ENCODE measurements around the gene NUCB1. TPM values are rescaled to one million over a fixed set of nuclear protein-coding genes. Genes with fewer than 3 reads are reported as not detected.
"Not testable (repeated sequence)": the region's sequence is repeated elsewhere in the genome, so short reads cannot be mapped to it uniquely, and the experiment has no call there.

The NUCB1 gene
- total RNA-seq, 2 experiments from 2014 or later, result 73.7 to 77.0 TPM

DNA sequence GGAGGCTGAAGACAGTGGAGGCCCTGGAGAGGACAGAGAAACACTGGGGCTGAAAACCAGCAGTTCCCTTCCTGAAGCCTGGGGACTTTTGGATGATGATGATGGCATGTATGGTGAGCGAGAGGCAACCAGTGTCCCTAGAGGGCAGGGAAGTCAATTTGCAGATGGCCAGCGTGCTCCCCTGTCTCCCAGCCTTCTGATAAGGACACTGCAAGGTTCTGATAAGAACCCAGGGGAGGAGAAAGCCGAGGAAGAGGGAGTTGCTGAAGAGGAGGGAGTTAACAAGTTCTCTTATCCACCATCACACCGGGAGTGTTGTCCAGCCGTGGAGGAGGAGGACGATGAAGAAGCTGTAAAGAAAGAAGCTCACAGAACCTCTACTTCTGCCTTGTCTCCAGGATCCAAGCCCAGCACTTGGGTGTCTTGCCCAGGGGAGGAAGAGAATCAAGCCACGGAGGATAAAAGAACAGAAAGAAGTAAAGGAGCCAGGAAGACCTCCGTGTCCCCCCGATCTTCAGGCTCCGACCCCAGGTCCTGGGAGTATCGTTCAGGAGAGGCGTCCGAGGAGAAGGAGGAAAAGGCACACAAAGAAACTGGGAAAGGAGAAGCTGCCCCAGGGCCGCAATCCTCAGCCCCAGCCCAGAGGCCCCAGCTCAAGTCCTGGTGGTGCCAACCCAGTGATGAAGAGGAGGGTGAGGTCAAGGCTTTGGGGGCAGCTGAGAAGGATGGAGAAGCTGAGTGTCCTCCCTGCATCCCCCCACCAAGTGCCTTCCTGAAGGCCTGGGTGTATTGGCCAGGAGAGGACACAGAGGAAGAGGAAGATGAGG is 26.4 kb upstream of the NUCB1 start:
- peaks cover 48% of the 10 kb centered on the region for H3K4me1 Mint-ChIP-seq (ENCODE audit: low read depth)

DNA sequence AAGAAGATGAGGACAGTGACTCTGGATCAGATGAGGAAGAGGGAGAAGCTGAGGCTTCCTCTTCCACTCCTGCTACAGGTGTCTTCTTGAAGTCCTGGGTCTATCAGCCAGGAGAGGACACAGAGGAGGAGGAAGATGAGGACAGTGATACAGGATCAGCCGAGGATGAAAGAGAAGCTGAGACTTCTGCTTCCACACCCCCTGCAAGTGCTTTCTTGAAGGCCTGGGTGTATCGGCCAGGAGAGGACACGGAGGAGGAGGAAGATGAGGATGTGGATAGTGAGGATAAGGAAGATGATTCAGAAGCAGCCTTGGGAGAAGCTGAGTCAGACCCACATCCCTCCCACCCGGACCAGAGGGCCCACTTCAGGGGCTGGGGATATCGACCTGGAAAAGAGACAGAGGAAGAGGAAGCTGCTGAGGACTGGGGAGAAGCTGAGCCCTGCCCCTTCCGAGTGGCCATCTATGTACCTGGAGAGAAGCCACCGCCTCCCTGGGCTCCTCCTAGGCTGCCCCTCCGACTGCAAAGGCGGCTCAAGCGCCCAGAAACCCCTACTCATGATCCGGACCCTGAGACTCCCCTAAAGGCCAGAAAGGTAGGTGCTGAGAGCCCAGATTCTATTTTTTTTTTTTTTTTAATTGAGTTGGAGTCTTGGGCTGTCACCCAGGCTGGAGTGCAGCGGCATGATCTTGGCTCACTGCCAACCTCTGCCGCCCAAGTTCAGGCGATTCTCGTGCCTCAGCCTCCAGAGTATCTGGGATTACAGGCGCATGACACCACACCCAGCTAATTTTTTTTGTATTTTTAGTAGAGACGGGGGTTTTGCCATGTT is 25.6 kb upstream of the NUCB1 start:
- Mint-ChIP-seq H3K27ac (peak overlapping the region; percentile 98), H3K27me3 (no peaks in the 10 kb centered on the region), H3K4me1 (ENCODE audit: low read depth) (peaks cover 49% of the 10 kb centered on the region), H3K9me3 (no peaks in the 10 kb centered on the region), H3K4me3 (peak overlapping the region; percentile 96), H3K36me3 (ENCODE audit: low read depth) (peaks cover 60% of the 10 kb centered on the region)
- ChIA-PET CTCF (interaction anchor here (0.9 to 1.2 kb wide), 3 partner anchors 16 to 119 kb away, joined by 3 to 7 read pairs (median 5); partner anchors contain the start of genes GYS1 and RUVBL2), POLR2A (interaction anchor here (0.8 to 6.5 kb wide), 6 partner anchors 26 to 93 kb away, joined by 3 to 55 read pairs (median 4); partner anchors contain the start of genes BCAT2, FTL and NUCB1)
- Histone ChIP-seq H3K36me3 (ENCODE audit: insufficient read depth, low read length) (peaks cover 41% of the 10 kb centered on the region), H3K27ac (ENCODE audit: low read depth in 1 of 2, low read length in 2 of 2) (peak overlapping the region; percentile 100), H3K4me1 (ENCODE audit: insufficient read depth, low read length) (peaks cover 45% of the 10 kb centered on the region), H3K4me3 (ENCODE audit: low read length) (peak overlapping the region; percentile 100), H3K27me3 (ENCODE audit: control insufficient read depth in 1 of 2, insufficient read depth in 2 of 2, low read length in 2 of 2) (no peaks in the 10 kb centered on the region), H3K9me3 (ENCODE audit: control insufficient read depth in 1 of 2, insufficient read depth in 1 of 2, low read length in 2 of 2) (no peaks in the 10 kb centered on the region)
- intact Hi-C loops (cut with DNase I, micrococcal nuclease), result loop anchor here in 1 of 2 experiments (1.0 to 5.0 kb wide), 2 partner anchors 26 to 98 kb away; partner anchors contain the start of gene NUCB1
- no peak for ATAC-seq (ENCODE audit: poor library complexity)
- TF ChIP-seq, protein P1, sequence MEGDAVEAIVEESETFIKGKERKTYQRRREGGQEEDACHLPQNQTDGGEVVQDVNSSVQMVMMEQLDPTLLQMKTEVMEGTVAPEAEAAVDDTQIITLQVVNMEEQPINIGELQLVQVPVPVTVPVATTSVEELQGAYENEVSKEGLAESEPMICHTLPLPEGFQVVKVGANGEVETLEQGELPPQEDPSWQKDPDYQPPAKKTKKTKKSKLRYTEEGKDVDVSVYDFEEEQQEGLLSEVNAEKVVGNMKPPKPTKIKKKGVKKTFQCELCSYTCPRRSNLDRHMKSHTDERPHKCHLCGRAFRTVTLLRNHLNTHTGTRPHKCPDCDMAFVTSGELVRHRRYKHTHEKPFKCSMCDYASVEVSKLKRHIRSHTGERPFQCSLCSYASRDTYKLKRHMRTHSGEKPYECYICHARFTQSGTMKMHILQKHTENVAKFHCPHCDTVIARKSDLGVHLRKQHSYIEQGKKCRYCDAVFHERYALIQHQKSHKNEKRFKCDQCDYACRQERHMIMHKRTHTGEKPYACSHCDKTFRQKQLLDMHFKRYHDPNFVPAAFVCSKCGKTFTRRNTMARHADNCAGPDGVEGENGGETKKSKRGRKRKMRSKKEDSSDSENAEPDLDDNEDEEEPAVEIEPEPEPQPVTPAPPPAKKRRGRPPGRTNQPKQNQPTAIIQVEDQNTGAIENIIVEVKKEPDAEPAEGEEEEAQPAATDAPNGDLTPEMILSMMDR (IDR thresholded peaks at IDR 0.05), result no peak
- peak in 3 of 14 experiments; percentile 29 to 61 (median 40) for DNase-seq

More for the DNA sequence above, 26.4 kb upstream of the NUCB1 start:
- Histone ChIP-seq H3K27ac (ENCODE audit: low read depth in 1 of 2, low read length in 2 of 2) (peak overlapping the region; percentile 100), H3K36me3 (ENCODE audit: insufficient read depth, low read length) (peaks cover 40% of the 10 kb centered on the region), H3K27me3 (ENCODE audit: control insufficient read depth in 1 of 2, insufficient read depth in 2 of 2, low read length in 2 of 2) (no peaks in the 10 kb centered on the region), H3K9me3 (ENCODE audit: control insufficient read depth in 1 of 2, insufficient read depth in 1 of 2, low read length in 2 of 2) (no peaks in the 10 kb centered on the region), H3K4me1 (ENCODE audit: insufficient read depth, low read length) (peaks cover 45% of the 10 kb centered on the region), H3K4me3 (ENCODE audit: low read length) (peak overlapping the region; percentile 100)
- DNase-seq (peak in 1 of 14 experiments; percentile 41), ATAC-seq (ENCODE audit: poor library complexity) (no peak)
- no peaks in the 10 kb centered on the region for H3K27me3 Mint-ChIP-seq
- TF ChIP-seq, protein P1 (IDR thresholded peaks at IDR 0.05), result no peak
- H3K36me3 Mint-ChIP-seq (ENCODE audit: low read depth), result peaks cover 58% of the 10 kb centered on the region
- ChIA-PET POLR2A (interaction anchor here (0.6 to 6.5 kb wide), 4 partner anchors 27 to 94 kb away, joined by 3 to 55 read pairs (median 16); partner anchors contain the start of genes FTL and NUCB1), CTCF (interaction anchor here (0.9 to 2.1 kb wide), 2 partner anchors 27 to 31 kb away, joined by 3 to 5 read pairs; partner anchors contain the start of gene NUCB1)
- H3K9me3 Mint-ChIP-seq, result no peaks in the 10 kb centered on the region
- intact Hi-C loops (cut with DNase I, micrococcal nuclease), result loop anchor here (2.0 to 5.0 kb wide), 2 partner anchors 91 to 99 kb away; partner anchors contain the start of gene FTL (in 1 of the 2)
- H3K4me3 Mint-ChIP-seq, result peak overlapping the region; percentile 96
- peak overlapping the region; percentile 98 for H3K27ac Mint-ChIP-seq

DNA sequence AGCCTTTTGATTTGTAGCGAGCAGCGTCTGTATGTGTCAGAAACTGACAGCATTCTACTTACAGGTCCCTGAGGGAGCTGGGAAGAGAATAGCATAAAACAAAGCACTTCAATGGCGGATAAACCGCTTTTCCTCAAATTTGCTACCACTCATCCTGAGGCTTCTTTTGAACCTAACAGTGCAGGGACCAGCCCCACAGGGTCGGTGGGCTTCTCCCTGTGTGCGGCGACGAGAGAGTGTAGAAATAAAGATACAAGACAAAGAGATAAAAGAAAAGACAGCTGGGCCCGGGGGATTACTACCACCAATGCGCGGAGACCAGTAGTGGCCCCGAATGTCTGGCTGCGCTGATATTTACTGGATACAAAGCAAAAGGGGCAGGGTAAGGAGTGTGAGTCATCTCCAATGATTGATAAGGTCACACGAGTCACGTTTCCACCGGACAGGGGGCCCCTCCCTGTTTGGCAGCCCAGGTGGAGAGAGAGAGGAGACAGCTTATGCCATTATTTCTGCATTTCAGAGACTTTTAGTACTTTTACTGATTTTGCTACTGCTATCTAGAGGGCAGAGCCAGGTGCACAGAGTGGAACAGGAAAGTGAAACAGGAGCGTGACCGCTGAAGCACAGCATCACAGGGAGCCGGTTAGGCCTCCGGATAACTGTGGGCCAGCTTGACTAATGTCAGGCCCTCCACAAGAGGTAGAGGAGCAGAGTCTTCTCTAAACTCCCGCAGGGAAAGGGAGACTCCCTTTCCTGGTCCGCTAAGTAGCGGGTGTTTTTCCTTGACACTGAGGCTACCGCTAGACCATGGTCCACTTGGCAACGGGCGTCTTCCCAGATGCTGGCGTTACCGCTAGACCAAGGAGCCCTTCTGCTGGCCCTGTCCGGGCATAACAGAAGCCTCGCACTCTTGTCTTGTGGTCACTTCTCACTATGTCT is 23.8 kb upstream of the NUCB1 start:
- peak overlapping the region; percentile 19 for H3K4me3 ChIP-seq (ENCODE audit: low read length)
- H3K27me3 Mint-ChIP-seq; H3K9me3 ChIP-seq (ENCODE audit: control insufficient read depth in 1 of 2, insufficient read depth in 1 of 2, low read length in 2 of 2); H3K9me3 Mint-ChIP-seq; intact Hi-C loops (cut with DNase I, micrococcal nuclease); H3K27me3 ChIP-seq (ENCODE audit: control insufficient read depth in 1 of 2, insufficient read depth in 2 of 2, low read length in 2 of 2); ATAC-seq (ENCODE audit: poor library complexity): not testable (repeated sequence)
- ChIA-PET CTCF (interaction anchor here (1.0 to 1.5 kb wide), 5 partner anchors 10 to 141 kb away, joined by 3 to 5 read pairs (median 3); partner anchors contain the start of genes GYS1 and RUVBL2), POLR2A (interaction anchor here (0.5 to 6.5 kb wide), 7 partner anchors 10 to 627 kb away, joined by 3 to 55 read pairs (median 4); partner anchors contain the start of genes FTL, GYS1, NUCB1 and RUVBL2)
- peak overlapping the region; percentile 100 for H3K27ac ChIP-seq (ENCODE audit: low read depth in 1 of 2, low read length in 2 of 2)
- Mint-ChIP-seq H3K4me3 (peak overlapping the region; percentile 44), H3K36me3 (ENCODE audit: low read depth) (peaks cover 60% of the 10 kb centered on the region), H3K4me1 (ENCODE audit: low read depth) (peaks cover 49% of the 10 kb centered on the region), H3K27ac (peak overlapping the region; percentile 98)
- peak in 7 of 14 experiments; percentile 29 to 69 (median 45) for DNase-seq
- peaks cover 45% of the 10 kb centered on the region for H3K4me1 ChIP-seq (ENCODE audit: insufficient read depth, low read length)
- peaks cover 41% of the 10 kb centered on the region for H3K36me3 ChIP-seq (ENCODE audit: insufficient read depth, low read length)

Measured in CD4-positive, alpha-beta T cell (primary cell).